Ovary (tissue), 9 donors: Measurements from ENCODE around the gene PRDM16. TPM values are rescaled to one million over a fixed set of nuclear protein-coding genes. Genes with fewer than 3 reads are reported as not detected.

ENCODE experiments used
- DNase-seq, 5 donors: peaks; one replicate each; pipeline ENCODE4 v3.0.0-alpha.2; 2019 to 2020
- H3K27ac ChIP-seq, 2 donors: fragments of 200-600 bp; one replicate each; pipeline versions ENCODE4 v1.5.1 to v1.8.0; 2019 to 2022
- H3K27me3 ChIP-seq: fragments of 200-600 bp; one replicate; pipeline ENCODE4 v1.8.0; 2022
- H3K36me3 ChIP-seq: fragments of 200-600 bp; sonication (generic); one replicate; pipeline ENCODE4 v1.5.1; 2019
- H3K4me1 ChIP-seq: one replicate; pipeline ENCODE4 v1.8.1; 2013; ENCODE audit warnings: mild to moderate bottlenecking, moderate library complexity; ENCODE audit not compliant: insufficient read depth
- H3K4me3 ChIP-seq: fragments of 200-600 bp; sonication (generic); one replicate; pipeline ENCODE4 v1.5.1; 2017
- H3K9me3 ChIP-seq, 2 donors: fragments of 200-600 bp in 1 of 2; sonication (generic) in 1 of 2; one replicate each; pipeline versions ENCODE4 v1.5.1 to v1.8.1; 2013 to 2019; ENCODE audit warnings: mild to moderate bottlenecking in 1 of 2, moderate library complexity in 1 of 2
- EP300 ChIP-seq: sonication (generic); formaldehyde crosslinking; IDR thresholded peaks from one replicate; pipeline ENCODE4 v1.6.1; 2017; ENCODE audit warnings: antibody characterized with exemption
- POLR2A ChIP-seq: fragments of 450-650 bp; IDR thresholded peaks from one replicate; pipeline ENCODE4 v1.6.1; 2017; ENCODE audit warnings: antibody characterized with exemption, mild to moderate bottlenecking, moderate library complexity
- WGBS, 3 donors: extraction: QIAGEN DNeasy Blood & Tissue Kit in 1 of 3; methylation state at CpG; one replicate each; pipeline versions ENCODE4 v1.1.5 to v1.1.7; 2013 to 2017; 5-methylcytosine and 5-hydroxymethylcytosine counted together
- intact Hi-C, 4 donors: fragments of 100-400 bp; cut with DNase I; formaldehyde crosslinking; loops; one replicate each; pipeline versions ENCODE4 v1.11.0 to v1.15.1; 2022 to 2023
- polyA plus RNA-seq, 2 donors: library from polyadenylated mRNA; stranded (reverse); fragments of 200-250 nt in 1 of 2; fragments of 350-450 nt in 1 of 2; fragmentation: Illumina TruSeq in 1 of 2; extraction: RNeasy Lipid Tissue Mini Kit (QIAGEN cat#74804) in 1 of 2; gene quantifications; one replicate each; pipeline ENCODE4 v1.2.3, GENCODE V29; 2013 to 2014
- total RNA-seq, 7 donors: library from RNA; depleted of rRNA in 2 of 7; stranded (reverse); fragments of >200 nt in 2 of 7; fragmentation: NEBNext Ultra II Directional in 3 of 7; extraction: Animal tissue kit (Norgen Biotek cat#: 25700) in 3 of 7; gene quantifications; one replicate each; pipeline versions ENCODE4 v1.1.0 to v1.2.4, GENCODE V29; 2016 to 2023
- TF ChIP-seq, protein P1 (sequence below), 3 donors: fragments of 450-650 bp in 2 of 3; fragments of 200-600 bp in 1 of 3; IDR thresholded peaks; one replicate each; pipeline versions ENCODE4 v1.5.1 to v1.8.0; 2016 to 2022; ENCODE audit warnings: antibody characterized with exemption in 3 of 3, mild to moderate bottlenecking in 1 of 3
- donor health status: DM: no; HTN: no; CAD: no; lungs with moderate emphysema.
- donor health status: DM: no; HTN: no; CAD: no.
- donor health status: Bipolar disorder and iron deficiency.
- donor health status: DM: yes; HTN: yes; CAD: no.
- donor health status: DM: no; HTN: no; CAD: no.
- donor health status: DM: yes; HTN: yes; CAD: no.

Gene PRDM16
- total and polyA plus RNA-seq, 9 donors = 1.1 to 17.3 (median 3.9) TPM

DNA sequence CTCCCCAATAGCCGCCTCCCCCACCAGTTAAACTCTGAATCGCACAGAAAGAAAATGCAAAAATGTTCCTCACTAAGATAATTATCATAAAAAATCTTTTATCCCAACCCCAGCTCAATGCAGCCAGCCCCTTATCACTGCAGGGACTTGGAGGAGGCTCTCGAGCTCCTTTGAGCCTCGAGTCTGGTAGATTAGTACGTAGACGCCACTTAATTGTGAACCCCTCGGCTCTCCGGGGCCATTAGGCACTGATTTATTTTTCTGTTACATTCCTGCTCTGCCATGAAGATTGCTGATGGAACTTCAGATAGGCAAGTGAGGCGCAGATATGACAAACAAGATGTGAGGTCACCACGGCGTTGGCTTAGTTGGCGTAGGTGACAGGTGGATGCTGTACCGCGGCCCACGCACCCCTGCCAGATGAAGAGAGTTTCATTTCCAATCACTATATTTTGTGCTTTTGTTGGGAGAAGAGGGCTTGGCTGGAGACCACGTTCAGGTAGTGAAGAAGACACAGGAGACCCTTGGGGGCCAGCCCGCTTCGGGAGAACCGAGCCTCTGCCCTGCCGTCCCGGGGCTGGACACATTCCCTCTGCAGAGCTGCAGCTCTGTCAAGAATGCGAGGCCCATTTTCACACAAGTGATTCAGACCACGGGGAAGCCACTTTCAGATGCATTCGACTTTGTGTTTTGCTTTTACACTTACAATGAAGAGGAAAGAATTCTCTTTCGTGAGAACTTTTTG lies 329.6 kb downstream of the PRDM16 start:
- Histone ChIP-seq H3K27me3 (no peaks in the 10 kb centered on the region), H3K27ac (no peak overlapping the region), H3K36me3 (no peaks in the 10 kb centered on the region), H3K4me3 (no peak overlapping the region), H3K9me3 (no peaks in the 10 kb centered on the region), H3K4me1 (peaks cover 8% of the 10 kb centered on the region)
- DNase-seq = no peak
- TF ChIP-seq, protein P1, sequence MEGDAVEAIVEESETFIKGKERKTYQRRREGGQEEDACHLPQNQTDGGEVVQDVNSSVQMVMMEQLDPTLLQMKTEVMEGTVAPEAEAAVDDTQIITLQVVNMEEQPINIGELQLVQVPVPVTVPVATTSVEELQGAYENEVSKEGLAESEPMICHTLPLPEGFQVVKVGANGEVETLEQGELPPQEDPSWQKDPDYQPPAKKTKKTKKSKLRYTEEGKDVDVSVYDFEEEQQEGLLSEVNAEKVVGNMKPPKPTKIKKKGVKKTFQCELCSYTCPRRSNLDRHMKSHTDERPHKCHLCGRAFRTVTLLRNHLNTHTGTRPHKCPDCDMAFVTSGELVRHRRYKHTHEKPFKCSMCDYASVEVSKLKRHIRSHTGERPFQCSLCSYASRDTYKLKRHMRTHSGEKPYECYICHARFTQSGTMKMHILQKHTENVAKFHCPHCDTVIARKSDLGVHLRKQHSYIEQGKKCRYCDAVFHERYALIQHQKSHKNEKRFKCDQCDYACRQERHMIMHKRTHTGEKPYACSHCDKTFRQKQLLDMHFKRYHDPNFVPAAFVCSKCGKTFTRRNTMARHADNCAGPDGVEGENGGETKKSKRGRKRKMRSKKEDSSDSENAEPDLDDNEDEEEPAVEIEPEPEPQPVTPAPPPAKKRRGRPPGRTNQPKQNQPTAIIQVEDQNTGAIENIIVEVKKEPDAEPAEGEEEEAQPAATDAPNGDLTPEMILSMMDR (IDR thresholded peaks at IDR 0.05) = no peak
- TF ChIP-seq POLR2A = no peak
- no peak for TF ChIP-seq EP300
- intact Hi-C loops = no loop called here
- WGBS, 3 donors = 67 to 70% (median 69%) methylated on average over 25 of the region's 25 CpGs

DNA sequence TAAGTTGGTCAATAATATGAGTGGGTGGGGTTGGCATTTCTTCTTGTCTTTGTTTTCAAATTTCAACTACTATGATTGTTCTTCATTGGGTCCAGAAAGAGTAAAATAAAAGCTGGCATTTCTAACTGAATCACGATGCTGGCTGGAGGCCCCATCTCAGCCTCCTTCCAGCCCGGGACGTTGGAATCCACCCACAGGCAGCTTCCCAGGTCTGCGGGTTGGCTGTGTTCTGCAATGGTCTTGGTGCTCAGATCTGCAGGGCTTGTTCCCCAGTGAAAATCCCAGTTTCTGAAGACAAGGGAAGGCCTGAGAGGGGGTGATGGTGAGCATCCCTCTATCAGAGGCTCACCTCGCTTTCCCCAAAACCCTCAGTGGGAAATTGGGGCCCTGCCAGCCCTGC lies 330.7 kb downstream of the PRDM16 start:
- Histone ChIP-seq H3K9me3 (no peaks in the 10 kb centered on the region), H3K4me3 (no peak overlapping the region), H3K27me3 (no peaks in the 10 kb centered on the region), H3K36me3 (no peaks in the 10 kb centered on the region), H3K4me1 (peaks cover 8% of the 10 kb centered on the region), H3K27ac (no peak overlapping the region)
- intact Hi-C loops = no loop called here
- TF ChIP-seq POLR2A (no peak), EP300 (no peak)
- TF ChIP-seq, protein P1 (IDR thresholded peaks at IDR 0.05) = no peak
- no peak for DNase-seq
- WGBS, 3 donors = 32 to 47% (median 38%) methylated on average over 5 of the region's 5 CpGs

DNA sequence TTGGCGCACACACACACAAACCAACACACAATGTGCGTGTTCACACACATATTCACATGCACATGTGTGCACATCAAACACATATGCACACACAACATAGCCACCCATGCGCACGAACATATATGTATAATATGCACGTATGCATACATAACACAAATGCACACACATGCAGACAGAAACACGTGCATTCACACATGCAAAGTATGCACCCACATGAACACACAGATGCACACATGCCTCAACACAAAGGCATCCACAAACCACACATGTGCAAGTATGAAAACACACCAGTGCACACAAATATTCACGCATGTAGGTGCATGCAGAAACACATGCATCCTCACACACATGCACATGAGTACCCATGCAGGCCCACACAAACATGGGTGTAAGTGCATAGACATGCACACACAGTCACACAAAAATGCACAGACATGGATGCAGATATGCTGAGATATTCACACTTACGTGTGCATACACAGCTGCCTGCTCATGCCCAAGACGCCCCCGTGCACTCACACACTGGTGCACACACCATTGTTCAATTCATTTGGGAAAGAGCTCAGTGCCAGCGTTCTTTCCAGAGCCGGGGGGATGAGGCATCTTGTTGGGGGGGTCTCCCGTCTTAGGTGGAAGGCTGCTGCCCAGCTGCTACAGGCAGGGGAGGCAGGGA lies 332.7 kb downstream of the PRDM16 start:
- Histone ChIP-seq H3K4me3 (no peak overlapping the region), H3K9me3 (no peaks in the 10 kb centered on the region), H3K27ac (no peak overlapping the region), H3K27me3 (no peaks in the 10 kb centered on the region), H3K4me1 (peaks cover 8% of the 10 kb centered on the region), H3K36me3 (no peaks in the 10 kb centered on the region)
- intact Hi-C loops = no loop called here
- WGBS, 3 donors = 59 to 66% (median 62%) methylated on average over 12 to 13 of the region's 13 CpGs
- TF ChIP-seq EP300 (no peak), POLR2A (no peak)
- TF ChIP-seq, protein P1 (IDR thresholded peaks at IDR 0.05) = no peak
- no peak for DNase-seq

DNA sequence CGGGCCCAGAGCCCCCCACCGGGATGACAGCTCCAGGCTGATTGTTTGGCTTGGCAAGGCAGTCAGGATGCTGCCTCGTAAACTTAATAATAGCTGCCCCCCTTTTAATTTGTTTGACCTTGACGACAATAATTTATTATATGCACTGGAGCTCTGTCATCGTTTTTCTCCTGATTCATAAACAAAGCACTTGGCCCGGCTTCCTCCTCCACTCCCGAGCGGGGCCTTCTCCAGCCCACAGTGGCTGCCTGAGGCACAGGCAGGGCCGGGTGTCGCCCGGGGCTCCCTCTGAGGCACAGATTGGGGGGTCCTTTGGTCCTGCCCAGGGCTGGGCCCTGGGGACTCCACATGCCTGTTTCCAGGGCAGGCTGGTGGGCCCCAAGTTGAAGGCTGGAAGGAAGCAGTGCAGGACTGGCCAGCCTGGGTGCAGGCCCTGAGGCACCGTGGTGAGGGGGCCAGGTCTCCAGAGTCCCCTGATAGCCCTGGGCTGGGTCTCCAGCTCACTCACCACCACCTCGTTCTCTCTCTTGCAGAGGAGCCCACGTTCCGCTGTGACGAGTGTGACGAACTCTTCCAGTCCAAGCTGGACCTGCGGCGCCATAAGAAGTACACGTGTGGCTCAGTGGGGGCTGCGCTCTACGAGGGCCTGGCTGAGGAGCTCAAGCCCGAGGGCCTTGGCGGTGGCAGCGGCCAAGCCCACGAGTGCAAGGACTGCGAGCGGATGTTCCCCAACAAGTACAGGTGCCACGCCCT lies 333.4 kb downstream of the PRDM16 start:
- Histone ChIP-seq H3K4me1 (peaks cover 8% of the 10 kb centered on the region), H3K4me3 (no peak overlapping the region), H3K27me3 (no peaks in the 10 kb centered on the region), H3K9me3 (no peaks in the 10 kb centered on the region), H3K36me3 (no peaks in the 10 kb centered on the region), H3K27ac (no peak overlapping the region)
- TF ChIP-seq EP300 = no peak
- no peak for TF ChIP-seq POLR2A
- TF ChIP-seq, protein P1 (IDR thresholded peaks at IDR 0.05) = no peak
- intact Hi-C loops = no loop called here
- DNase-seq = no peak
- WGBS, 3 donors = 42 to 49% (median 44%) methylated on average over 29 of the region's 29 CpGs
